DMS 273 (cell line): Measurements from ENCODE around the gene LPGAT1.
"Not testable (repeated sequence)": the region's sequence is repeated elsewhere in the genome, so short reads cannot be mapped to it uniquely, and the experiment has no call there.

Source experiments
- DNase-seq: peaks from one replicate; lab custom pipeline; 2025; ENCODE audit not compliant: unreplicated experiment; lab: John Stamatoyannopoulos, UW

The LPGAT1 gene

GRCh38 chr1:211705467-211706091, 125.0 kb downstream of the LPGAT1 start:
- DNase-seq, result no peak

GRCh38 chr1:211704543-211704942, 126.0 kb downstream of the LPGAT1 start:
- no peak for DNase-seq

- DNase-seq, result no peak
Observed at GRCh38 chr1:211703812-211704537, 126.6 kb downstream of the LPGAT1 start.

GRCh38 chr1:211701733-211702132, 128.8 kb downstream of the LPGAT1 start:
- no peak for DNase-seq

GRCh38 chr1:211699059-211699458, 131.5 kb downstream of the LPGAT1 start:
- no peak for DNase-seq

DNA sequence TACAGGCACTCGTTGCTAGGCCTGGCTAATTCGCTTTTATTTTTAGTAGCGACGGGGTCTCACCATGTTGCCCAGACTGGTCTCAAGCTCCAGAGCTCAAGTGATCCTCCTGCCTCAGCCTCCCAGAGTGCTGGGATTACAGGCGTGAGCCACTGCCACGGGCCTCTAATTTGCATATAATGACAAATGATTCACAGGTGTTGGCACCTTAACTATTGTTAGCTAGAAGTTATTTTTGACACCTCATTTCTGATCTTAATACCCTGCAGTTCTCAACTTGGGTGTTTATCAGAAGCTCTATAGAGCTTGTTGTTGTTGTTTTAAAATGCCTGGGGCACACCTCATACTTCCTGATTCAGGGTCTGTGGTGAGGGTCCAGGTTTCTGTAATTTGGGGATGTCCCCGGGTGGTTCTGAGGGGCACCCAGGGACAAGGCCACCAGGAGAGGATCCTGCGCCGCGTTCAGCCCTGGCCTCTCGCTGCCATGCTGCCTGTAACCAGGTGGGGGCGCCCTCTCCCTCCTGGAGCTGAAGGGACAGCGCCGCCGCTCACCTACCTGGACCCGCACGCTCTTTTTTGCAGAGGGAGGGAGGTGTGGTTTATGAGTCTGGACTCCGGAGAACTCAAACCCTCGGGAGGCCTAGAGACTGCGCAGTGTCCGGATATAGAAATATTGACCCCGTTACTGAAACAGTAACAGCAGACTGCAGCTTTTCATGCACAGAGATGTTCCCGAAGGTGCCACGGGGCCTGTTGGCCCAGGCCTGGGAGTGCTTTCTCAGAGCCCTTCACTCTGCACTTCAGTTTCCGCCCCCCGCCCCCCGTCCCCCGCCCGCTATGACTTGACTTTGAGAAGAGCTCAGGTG, 132.2 kb downstream of the LPGAT1 start:
- peak; percentile 89 for DNase-seq

DNA sequence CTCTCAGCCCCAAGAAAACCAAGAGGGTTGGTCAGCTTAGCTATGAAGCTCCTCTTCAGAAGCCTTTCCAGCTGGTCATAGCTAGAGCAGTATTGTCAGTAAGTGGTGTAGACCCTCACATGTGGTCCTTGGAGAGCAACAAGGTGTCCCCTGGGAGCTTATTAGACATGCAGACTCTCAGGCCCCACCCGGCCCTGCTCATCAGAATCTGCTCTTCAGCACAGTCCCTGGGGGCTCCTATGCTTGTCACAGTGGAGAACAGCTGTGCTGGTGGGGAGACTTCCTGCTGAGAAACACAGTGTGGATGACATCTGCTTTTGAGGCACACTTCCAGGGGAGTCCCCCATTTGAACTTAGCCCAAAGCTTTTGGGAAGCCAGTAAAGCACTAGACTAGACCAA, 133.2 kb downstream of the LPGAT1 start:
- DNase-seq, result peak; percentile 46

DNA sequence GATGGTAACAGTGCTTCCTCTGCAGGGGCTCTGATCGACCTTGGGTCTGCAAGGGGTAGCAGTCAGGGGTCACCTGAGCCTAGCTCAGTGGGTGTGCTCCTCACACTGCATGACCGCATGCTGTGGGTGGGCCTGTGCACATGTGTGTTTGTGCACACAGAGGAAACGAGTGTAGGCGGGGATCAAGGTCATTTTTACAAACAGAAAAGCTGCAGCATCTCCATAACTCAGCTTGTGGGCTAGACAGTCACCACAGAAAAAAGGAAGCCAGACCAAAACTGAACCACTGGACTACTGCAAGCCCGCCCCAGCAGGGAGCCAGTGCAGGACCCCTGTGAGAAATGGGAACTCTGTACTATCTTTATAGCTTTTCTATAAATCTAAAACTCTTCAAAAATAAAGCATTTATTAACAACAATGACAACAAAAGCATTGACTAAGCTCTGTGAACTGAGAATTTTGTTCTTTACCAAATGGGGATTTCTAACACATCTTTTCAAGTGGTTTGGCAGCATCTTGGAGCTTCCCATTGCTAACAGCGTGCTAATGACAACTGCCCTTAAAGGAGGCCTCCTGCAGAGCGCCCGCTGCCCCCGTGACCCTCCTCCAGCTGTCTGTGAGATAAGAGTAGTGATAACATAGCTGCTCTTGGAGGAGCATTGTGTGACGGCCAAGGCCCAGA, 135.3 kb downstream of the LPGAT1 start:
- DNase-seq, result no peak

DNA sequence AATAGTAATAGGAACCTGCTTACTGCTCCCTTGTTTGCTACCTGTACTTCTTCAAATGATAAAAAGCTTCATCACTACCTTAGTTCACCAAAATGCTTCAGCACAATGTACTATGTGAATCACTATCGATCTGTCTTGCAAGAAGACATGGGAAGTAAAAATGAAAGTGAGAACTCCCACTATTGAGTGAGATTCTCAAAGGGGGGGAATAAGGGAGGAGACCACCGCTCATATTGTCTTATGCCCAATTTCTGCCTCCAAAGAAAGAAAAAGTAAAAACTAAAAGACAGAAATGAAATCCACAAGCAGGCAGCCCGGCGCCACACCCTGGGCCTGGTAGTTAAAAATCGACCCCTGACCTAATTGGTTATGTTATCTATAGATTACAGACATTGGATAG, 136.7 kb downstream of the LPGAT1 start:
- not testable (repeated sequence) for DNase-seq
